Measurements from ENCODE around the gene XPNPEP1. TPM values are rescaled to one million over a fixed set of nuclear protein-coding genes. Genes with fewer than 3 reads are reported as not detected.
A peak's percentile ranks its signal among the peaks of the same experiment; 100 is the strongest.

Gene XPNPEP1
- polyA plus RNA-seq, 3 donors: 32.1 to 62.1 (median 38.4) TPM

DNA sequence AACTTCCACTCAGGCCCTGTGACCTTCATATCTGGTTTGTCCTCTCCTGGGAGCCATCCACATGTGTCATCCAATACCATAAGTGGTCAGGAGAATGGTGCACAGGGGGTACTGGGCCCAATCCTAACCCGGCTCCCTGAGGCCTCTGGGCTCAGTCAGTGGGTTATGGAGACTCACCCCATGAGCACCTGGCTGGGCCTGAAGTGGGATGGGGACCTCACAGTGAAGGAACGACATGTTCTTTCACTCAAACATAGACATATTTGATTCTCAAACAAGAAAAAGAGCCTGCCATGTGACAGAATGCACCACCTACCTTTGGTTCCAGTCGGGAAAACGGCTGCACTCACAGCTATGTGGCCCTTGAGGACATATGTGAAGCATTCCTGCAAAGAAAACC is 51.8 kb downstream of the XPNPEP1 start:
- H3K4me2 ChIP-seq (replicated peaks; ENCODE audit: extremely low read depth, low read length, poor library complexity, severe bottlenecking): no peak overlapping the region
- no peak overlapping the region for H2AFZ ChIP-seq (ENCODE audit: insufficient read depth, low read depth, low read length, poor library complexity, severe bottlenecking)
- no peak overlapping the region for H3K27ac ChIP-seq (ENCODE audit: low read depth in 1 of 2, low read length in 2 of 2)
- TF ChIP-seq, protein P1, sequence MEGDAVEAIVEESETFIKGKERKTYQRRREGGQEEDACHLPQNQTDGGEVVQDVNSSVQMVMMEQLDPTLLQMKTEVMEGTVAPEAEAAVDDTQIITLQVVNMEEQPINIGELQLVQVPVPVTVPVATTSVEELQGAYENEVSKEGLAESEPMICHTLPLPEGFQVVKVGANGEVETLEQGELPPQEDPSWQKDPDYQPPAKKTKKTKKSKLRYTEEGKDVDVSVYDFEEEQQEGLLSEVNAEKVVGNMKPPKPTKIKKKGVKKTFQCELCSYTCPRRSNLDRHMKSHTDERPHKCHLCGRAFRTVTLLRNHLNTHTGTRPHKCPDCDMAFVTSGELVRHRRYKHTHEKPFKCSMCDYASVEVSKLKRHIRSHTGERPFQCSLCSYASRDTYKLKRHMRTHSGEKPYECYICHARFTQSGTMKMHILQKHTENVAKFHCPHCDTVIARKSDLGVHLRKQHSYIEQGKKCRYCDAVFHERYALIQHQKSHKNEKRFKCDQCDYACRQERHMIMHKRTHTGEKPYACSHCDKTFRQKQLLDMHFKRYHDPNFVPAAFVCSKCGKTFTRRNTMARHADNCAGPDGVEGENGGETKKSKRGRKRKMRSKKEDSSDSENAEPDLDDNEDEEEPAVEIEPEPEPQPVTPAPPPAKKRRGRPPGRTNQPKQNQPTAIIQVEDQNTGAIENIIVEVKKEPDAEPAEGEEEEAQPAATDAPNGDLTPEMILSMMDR (IDR thresholded peaks at IDR 0.05): no peak
- H3K4me3 Mint-ChIP-seq: no peak overlapping the region
- no peak overlapping the region for H3K9ac ChIP-seq (ENCODE audit: insufficient read depth, low read length, poor library complexity, severe bottlenecking)
- H3K36me3 ChIP-seq (replicated peaks in 1 of 2; ENCODE audit: control insufficient read depth in 1 of 2, insufficient read depth in 2 of 2, low read length in 2 of 2): peaks cover 95 to 100% of the 10 kb centered on the region in 2 donors
- no peak overlapping the region for H3K27ac Mint-ChIP-seq
- H3K36me3 Mint-ChIP-seq: peaks cover 95 to 98% of the 10 kb centered on the region in 2 donors
- no peaks in the 10 kb centered on the region for H3K79me2 ChIP-seq (ENCODE audit: insufficient read depth, low read length)
- no peaks in the 10 kb centered on the region for H3K9me3 Mint-ChIP-seq
- H4K20me1 ChIP-seq (ENCODE audit: insufficient read depth, low read length): no peaks in the 10 kb centered on the region
- no peaks in the 10 kb centered on the region for H3K9me3 ChIP-seq (replicated peaks in 1 of 2; ENCODE audit: control insufficient read depth in 1 of 2, insufficient read depth in 1 of 2, low read length in 2 of 2)
- no peaks in the 10 kb centered on the region for H3K27me3 Mint-ChIP-seq (ENCODE audit: low read depth in 3 of 3)
- no peaks in the 10 kb centered on the region for H3K27me3 ChIP-seq (ENCODE audit: control insufficient read depth in 2 of 2, insufficient read depth in 2 of 2, low read length in 2 of 2)
- no peak overlapping the region for H3K4me3 ChIP-seq (replicated peaks in 1 of 3; ENCODE audit: low read depth in 2 of 3, low read length in 3 of 3)
- 90% methylated on average over 3 of the region's 4 CpGs for WGBS (ENCODE audit: insufficient coverage)
- intact Hi-C loops (cut with micrococcal nuclease): no loop called here
- H3K4me1 Mint-ChIP-seq: no peaks in the 10 kb centered on the region
- no peaks in the 10 kb centered on the region for H3K4me1 ChIP-seq (ENCODE audit: control insufficient read depth in 1 of 2, insufficient read depth in 2 of 2, low read length in 2 of 2)
- DNase-seq: no peak

DNA sequence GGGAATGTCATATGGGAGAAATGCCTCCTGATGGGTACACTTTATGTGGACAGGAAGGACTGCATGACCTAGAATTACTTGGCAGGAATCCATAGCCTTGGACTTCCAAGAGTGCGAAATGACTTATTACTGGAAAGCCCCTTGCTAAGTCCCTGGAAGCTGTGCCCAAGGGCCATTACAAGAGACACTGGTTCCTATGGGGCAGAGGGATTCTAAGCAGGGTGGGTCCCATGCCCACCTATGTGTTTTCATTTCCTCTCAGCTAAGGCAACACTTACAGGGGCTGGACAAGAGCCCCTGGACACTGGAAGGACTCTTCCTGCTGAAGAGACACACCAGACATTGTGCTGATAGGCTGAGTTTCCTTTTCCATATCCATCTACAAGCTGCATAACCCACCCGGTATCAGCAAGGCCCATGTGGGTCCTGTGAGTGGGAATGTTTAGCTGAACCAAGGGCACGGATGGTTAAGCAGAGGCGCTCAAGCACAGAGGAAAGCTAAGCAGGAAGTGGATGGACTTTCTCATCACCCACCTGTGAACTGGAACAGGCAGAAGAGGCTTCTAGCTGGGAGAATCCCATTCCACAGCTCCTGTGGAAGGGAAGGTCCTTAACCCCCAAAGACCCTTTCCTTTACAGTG is 56.2 kb downstream of the XPNPEP1 start:
- no peaks in the 10 kb centered on the region for H4K20me1 ChIP-seq (ENCODE audit: insufficient read depth, low read length)
- H3K9me3 ChIP-seq (replicated peaks in 1 of 2; ENCODE audit: control insufficient read depth in 1 of 2, insufficient read depth in 1 of 2, low read length in 2 of 2): no peaks in the 10 kb centered on the region
- no peaks in the 10 kb centered on the region for H3K79me2 ChIP-seq (ENCODE audit: insufficient read depth, low read length)
- no peak overlapping the region for H3K9ac ChIP-seq (ENCODE audit: insufficient read depth, low read length, poor library complexity, severe bottlenecking)
- H3K36me3 Mint-ChIP-seq: peaks cover 89 to 95% of the 10 kb centered on the region in 2 donors
- H3K27me3 ChIP-seq (ENCODE audit: control insufficient read depth in 2 of 2, insufficient read depth in 2 of 2, low read length in 2 of 2): no peaks in the 10 kb centered on the region
- H3K4me1 ChIP-seq (ENCODE audit: control insufficient read depth in 1 of 2, insufficient read depth in 2 of 2, low read length in 2 of 2): no peaks in the 10 kb centered on the region
- intact Hi-C loops (cut with micrococcal nuclease): no loop called here
- peaks cover 83 to 96% of the 10 kb centered on the region in 2 donors for H3K36me3 ChIP-seq (replicated peaks in 1 of 2; ENCODE audit: control insufficient read depth in 1 of 2, insufficient read depth in 2 of 2, low read length in 2 of 2)
- DNase-seq: no peak
- H3K27me3 Mint-ChIP-seq (ENCODE audit: low read depth in 3 of 3): no peaks in the 10 kb centered on the region
- WGBS (ENCODE audit: insufficient coverage): 100% methylated on average over 2 of the region's 4 CpGs
- no peak overlapping the region for H3K27ac ChIP-seq (ENCODE audit: low read depth in 1 of 2, low read length in 2 of 2)
- H3K4me3 Mint-ChIP-seq: no peak overlapping the region
- no peak overlapping the region for H3K4me2 ChIP-seq (replicated peaks; ENCODE audit: extremely low read depth, low read length, poor library complexity, severe bottlenecking)
- H2AFZ ChIP-seq (ENCODE audit: insufficient read depth, low read depth, low read length, poor library complexity, severe bottlenecking): no peak overlapping the region
- H3K27ac Mint-ChIP-seq: peak overlapping the region in 2 of 7 donors; percentile 18 to 26
- TF ChIP-seq, protein P1 (IDR thresholded peaks at IDR 0.05): no peak
- H3K4me3 ChIP-seq (replicated peaks in 1 of 3; ENCODE audit: low read depth in 2 of 3, low read length in 3 of 3): no peak overlapping the region
- no peaks in the 10 kb centered on the region for H3K4me1 Mint-ChIP-seq
- peaks cover 0 to 7% (median 2%) of the 10 kb centered on the region in 7 donors for H3K9me3 Mint-ChIP-seq
